Mesenchymal stem cell (in vitro differentiated cells and primary cell): ENCODE results near the gene RIN2. TPM values are rescaled to one million over a fixed set of nuclear protein-coding genes. Genes with fewer than 3 reads are reported as not detected.

Experiments used
- DNase-seq: peaks from one replicate; pipeline ENCODE4 v3.0.0-alpha.2; 2013
- H2AFZ ChIP-seq: one replicate; pipeline ENCODE4 v1.6.1; 2013; ENCODE audit warnings: low read depth, mild to moderate bottlenecking, control low read depth, inconsistent platforms, low read length, moderate library complexity
- H2AK5ac ChIP-seq: 2 replicates; pipeline ENCODE4 v1.6.1; 2013; ENCODE audit warnings: low read length, moderate library complexity, mild to moderate bottlenecking, inconsistent platforms; ENCODE audit not compliant: severe bottlenecking
- H2BK120ac ChIP-seq: one replicate; pipeline ENCODE4 v1.6.1; 2013; ENCODE audit warnings: low read depth, mild to moderate bottlenecking, inconsistent platforms, low read length, moderate library complexity
- H2BK12ac ChIP-seq, 2 experiments: one replicate each; pipeline ENCODE4 v1.6.1; 2013; ENCODE audit warnings: inconsistent platforms in 2 of 2, low read length in 2 of 2, mild to moderate bottlenecking in 2 of 2, moderate library complexity in 2 of 2, control low read depth in 1 of 2
- H2BK15ac ChIP-seq: one replicate; pipeline ENCODE4 v1.6.1; 2013; ENCODE audit warnings: mild to moderate bottlenecking, low read depth, inconsistent platforms; ENCODE audit not compliant: poor library complexity, severe bottlenecking
- H2BK5ac ChIP-seq: 2 replicates; pipeline ENCODE4 v1.6.1; 2013; ENCODE audit warnings: low read depth, mild to moderate bottlenecking, low read length, control low read depth, inconsistent platforms; ENCODE audit not compliant: poor library complexity, severe bottlenecking
- H3K14ac ChIP-seq, 2 experiments: one replicate each; pipeline ENCODE4 v1.6.1; 2013; ENCODE audit warnings: inconsistent platforms in 2 of 2, low read length in 2 of 2, control low read depth in 1 of 2, mild to moderate bottlenecking in 1 of 2, moderate library complexity in 1 of 2
- H3K18ac ChIP-seq, 2 experiments: one replicate each; pipeline ENCODE4 v1.6.1; 2013; ENCODE audit warnings: inconsistent platforms in 2 of 2, low read length in 2 of 2, control low read depth in 1 of 2, low read depth in 1 of 2, mild to moderate bottlenecking in 1 of 2
- H3K23ac ChIP-seq, 2 experiments: one replicate each; pipeline ENCODE4 v1.6.1; 2013; ENCODE audit warnings: inconsistent platforms in 2 of 2, low read length in 2 of 2, mild to moderate bottlenecking in 2 of 2, moderate library complexity in 2 of 2, control low read depth in 1 of 2
- H3K27ac ChIP-seq: 2 replicates; pipeline ENCODE4 v1.5.1; 2013; ENCODE audit warnings: mild to moderate bottlenecking, moderate library complexity, low read length, control low read depth, inconsistent platforms; ENCODE audit not compliant: poor library complexity, severe bottlenecking
- H3K27me3 ChIP-seq, 2 experiments: 2 replicates each; pipeline versions ENCODE4 v1.6.1 to v1.7.0; 2013; ENCODE audit warnings: low read length in 2 of 2, mild to moderate bottlenecking in 2 of 2, moderate library complexity in 2 of 2, control low read depth in 1 of 2, inconsistent platforms in 1 of 2; ENCODE audit not compliant: control insufficient read depth in 1 of 2, insufficient read depth in 1 of 2
- H3K36me3 ChIP-seq, 2 experiments: 2 replicates each; pipeline versions ENCODE4 v1.6.1 to v1.7.0; 2013; ENCODE audit warnings: low read length in 2 of 2, control low read depth in 1 of 2, inconsistent platforms in 1 of 2, low read depth in 1 of 2, mild to moderate bottlenecking in 1 of 2; ENCODE audit not compliant: insufficient read depth in 2 of 2, control insufficient read depth in 1 of 2
- H3K4ac ChIP-seq, 2 experiments: one replicate each; pipeline ENCODE4 v1.6.1; 2013; ENCODE audit warnings: inconsistent platforms in 2 of 2, low read length in 2 of 2, mild to moderate bottlenecking in 2 of 2, moderate library complexity in 2 of 2, control low read depth in 1 of 2, low read depth in 1 of 2
- H3K4me1 ChIP-seq: 2 replicates; pipeline ENCODE4 v1.6.1; 2013; ENCODE audit warnings: low read depth, low read length, control low read depth; ENCODE audit not compliant: control insufficient read depth, insufficient read depth
- H3K4me2 ChIP-seq: 2 replicates; pipeline ENCODE4 v1.6.1; 2013; ENCODE audit warnings: low read length, mild to moderate bottlenecking, inconsistent platforms; ENCODE audit not compliant: poor library complexity, severe bottlenecking
- H3K4me3 ChIP-seq, 2 experiments: 2 replicates each; pipeline versions ENCODE4 v1.5.1 to v1.7.0; 2013; ENCODE audit warnings: low read length in 2 of 2, mild to moderate bottlenecking in 2 of 2, control low read depth in 1 of 2, low read depth in 1 of 2; ENCODE audit not compliant: insufficient read depth in 1 of 2
- H3K79me1 ChIP-seq: replicated peaks from 2 replicates; pipeline ENCODE4 v1.6.1; 2013; ENCODE audit warnings: mild to moderate bottlenecking, control low read depth, low read length, inconsistent platforms; ENCODE audit not compliant: poor library complexity, severe bottlenecking
- H3K9ac ChIP-seq: 2 replicates; pipeline ENCODE4 v1.7.0; 2013; ENCODE audit warnings: mild to moderate bottlenecking, low read length, moderate library complexity
- H3K9me3 ChIP-seq: 2 replicates; pipeline ENCODE4 v1.7.0; 2013; ENCODE audit warnings: mild to moderate bottlenecking, low read length; ENCODE audit not compliant: control insufficient read depth
- H4K8ac ChIP-seq: one replicate; pipeline ENCODE4 v1.6.1; 2013; ENCODE audit warnings: inconsistent platforms, mild to moderate bottlenecking, low read length, moderate library complexity
- H4K91ac ChIP-seq: one replicate; pipeline ENCODE4 v1.6.1; 2013; ENCODE audit warnings: mild to moderate bottlenecking, low read length, inconsistent platforms
- WGBS: methylation state at CpG from one replicate; pipeline ENCODE4 v1.1.7; 2013; ENCODE audit warnings: mixed read lengths; 5-methylcytosine and 5-hydroxymethylcytosine counted together
- polyA plus RNA-seq, 2 experiments: library from polyadenylated mRNA; stranded (reverse); fragments of 200-250 nt; gene quantifications; one replicate each; pipeline ENCODE4 v1.2.3, GENCODE V29; 2013

The RIN2 gene, protein sequence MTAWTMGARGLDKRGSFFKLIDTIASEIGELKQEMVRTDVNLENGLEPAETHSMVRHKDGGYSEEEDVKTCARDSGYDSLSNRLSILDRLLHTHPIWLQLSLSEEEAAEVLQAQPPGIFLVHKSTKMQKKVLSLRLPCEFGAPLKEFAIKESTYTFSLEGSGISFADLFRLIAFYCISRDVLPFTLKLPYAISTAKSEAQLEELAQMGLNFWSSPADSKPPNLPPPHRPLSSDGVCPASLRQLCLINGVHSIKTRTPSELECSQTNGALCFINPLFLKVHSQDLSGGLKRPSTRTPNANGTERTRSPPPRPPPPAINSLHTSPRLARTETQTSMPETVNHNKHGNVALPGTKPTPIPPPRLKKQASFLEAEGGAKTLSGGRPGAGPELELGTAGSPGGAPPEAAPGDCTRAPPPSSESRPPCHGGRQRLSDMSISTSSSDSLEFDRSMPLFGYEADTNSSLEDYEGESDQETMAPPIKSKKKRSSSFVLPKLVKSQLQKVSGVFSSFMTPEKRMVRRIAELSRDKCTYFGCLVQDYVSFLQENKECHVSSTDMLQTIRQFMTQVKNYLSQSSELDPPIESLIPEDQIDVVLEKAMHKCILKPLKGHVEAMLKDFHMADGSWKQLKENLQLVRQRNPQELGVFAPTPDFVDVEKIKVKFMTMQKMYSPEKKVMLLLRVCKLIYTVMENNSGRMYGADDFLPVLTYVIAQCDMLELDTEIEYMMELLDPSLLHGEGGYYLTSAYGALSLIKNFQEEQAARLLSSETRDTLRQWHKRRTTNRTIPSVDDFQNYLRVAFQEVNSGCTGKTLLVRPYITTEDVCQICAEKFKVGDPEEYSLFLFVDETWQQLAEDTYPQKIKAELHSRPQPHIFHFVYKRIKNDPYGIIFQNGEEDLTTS
- polyA plus RNA-seq (2013, experiment 1 of 2), result 44.5 TPM
- polyA plus RNA-seq (2013, experiment 2 of 2), result 41.0 TPM

DNA sequence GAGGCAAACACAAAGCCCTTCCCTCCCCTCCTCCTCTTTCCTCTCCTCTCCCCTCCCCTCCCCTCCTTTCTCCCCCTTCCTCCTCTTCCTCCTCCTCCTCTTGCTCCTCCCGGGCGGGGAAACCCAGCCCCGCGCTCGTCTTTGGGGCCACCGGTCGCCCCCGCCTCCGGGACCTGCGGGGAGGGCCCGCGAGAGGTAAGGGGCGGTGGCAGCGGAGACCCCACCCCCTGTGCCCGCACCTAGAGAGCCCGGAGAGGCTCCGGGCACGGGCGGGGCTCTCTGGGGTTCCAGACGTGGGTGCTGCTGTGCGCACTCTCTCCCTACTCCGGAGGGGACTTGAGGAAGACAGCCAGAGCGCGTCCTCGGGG, at the start of gene RIN2:
Gene RIN2 (plus strand): TSS at position 126 of the 368 bp plus-strand sequence. CDS start 131,344 bp downstream, outside the sequence.
- Histone ChIP-seq H2BK12ac (peak within 1 kb of the TSS; percentile 12 to 97), H3K36me3 (no peaks in the 10 kb centered on the region), H3K9me3 (no peaks in the 10 kb centered on the region), H3K9ac (peak within 1 kb of the TSS; percentile 97), H3K4me3 (peak within 1 kb of the TSS; percentile 97 to 98), H3K4me1 (peaks cover 9% of the 10 kb centered on the region), H2BK15ac (peak within 1 kb of the TSS; percentile 98), H3K14ac (peak within 1 kb of the TSS in 1 of 2 experiments; percentile 100), H3K18ac (peak within 1 kb of the TSS; percentile 100), H2BK120ac (peak within 1 kb of the TSS; percentile 99), H2AFZ (peak within 1 kb of the TSS; percentile 55), H3K4ac (peak within 1 kb of the TSS; percentile 97 to 100), H3K4me2 (peak within 1 kb of the TSS; percentile 95), H2BK5ac (peak within 1 kb of the TSS; percentile 98), H3K27me3 (no peaks in the 10 kb centered on the region), H3K23ac (peak within 1 kb of the TSS; percentile 96), H3K79me1 (peaks cover 10% of the 10 kb centered on the region), H4K8ac (peak within 1 kb of the TSS; percentile 98), H4K91ac (peak within 1 kb of the TSS; percentile 100), H3K27ac (peak within 1 kb of the TSS; percentile 100), H2AK5ac (peak within 1 kb of the TSS; percentile 79)
- 2% methylated on average over 23 of the region's 25 CpGs for WGBS
- DNase-seq, result no peak

DNA sequence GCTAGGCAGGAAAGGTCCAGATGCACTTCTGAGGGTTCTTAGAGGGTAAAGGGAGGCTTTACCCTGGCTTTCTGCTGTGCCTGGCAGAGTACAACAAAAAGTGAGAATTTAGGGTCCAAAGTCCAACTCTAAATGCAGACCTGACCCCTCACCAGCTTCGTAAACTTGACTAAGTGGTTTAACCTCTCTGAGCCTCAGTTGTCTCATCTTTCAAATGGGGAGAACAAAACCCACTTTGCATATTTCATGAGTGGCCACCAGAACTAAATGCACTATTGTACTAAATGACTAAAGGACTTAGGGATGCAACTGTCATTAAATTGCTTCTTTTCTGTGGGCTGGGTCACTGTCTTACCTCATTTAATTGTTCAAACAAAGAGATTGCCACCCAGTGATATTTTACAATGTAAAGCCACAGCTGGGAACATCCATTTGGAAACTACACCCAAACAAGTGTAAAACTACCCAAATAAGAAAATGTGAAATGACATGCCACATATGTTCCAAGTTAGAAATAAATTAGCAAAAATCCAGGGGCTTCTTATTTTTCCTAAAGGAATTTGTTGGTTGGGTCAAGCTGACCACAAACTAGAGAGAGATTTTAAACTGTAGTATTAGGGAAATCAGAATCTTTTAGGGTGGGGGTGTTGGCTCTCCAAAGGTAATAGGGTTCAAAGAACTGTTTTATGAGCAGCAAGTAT, 48.3 kb upstream of the RIN2 start:
- H4K8ac ChIP-seq, result no peak overlapping the region
- H3K4me1 ChIP-seq, result peaks cover 6% of the 10 kb centered on the region
- H3K27ac ChIP-seq, result no peak overlapping the region
- no peak overlapping the region for H2BK12ac ChIP-seq
- H3K9ac ChIP-seq, result no peak overlapping the region
- no peak overlapping the region for H3K4me2 ChIP-seq
- WGBS, result 96% methylated on average over 1 of the region's 1 CpG
- no peak overlapping the region for H2BK120ac ChIP-seq
- DNase-seq, result no peak
- H3K9me3 ChIP-seq, result no peaks in the 10 kb centered on the region
- no peak overlapping the region for H2BK15ac ChIP-seq
- no peak overlapping the region for H3K4me3 ChIP-seq
- H3K18ac ChIP-seq, result no peak overlapping the region
- H4K91ac ChIP-seq, result no peak overlapping the region
- no peaks in the 10 kb centered on the region for H3K36me3 ChIP-seq
- peaks cover 12 to 17% of the 10 kb centered on the region in 2 experiments for H3K27me3 ChIP-seq
- H2AK5ac ChIP-seq, result no peak overlapping the region
- no peak overlapping the region for H2AFZ ChIP-seq
- no peak overlapping the region for H2BK5ac ChIP-seq
- H3K79me1 ChIP-seq, result no peaks in the 10 kb centered on the region
- no peak overlapping the region for H3K14ac ChIP-seq
- no peak overlapping the region for H3K4ac ChIP-seq
- H3K23ac ChIP-seq, result no peak overlapping the region

- 74% methylated on average over 5 of the region's 5 CpGs for WGBS
- Histone ChIP-seq H3K9me3 (no peaks in the 10 kb centered on the region), H3K36me3 (no peaks in the 10 kb centered on the region), H2BK12ac (no peak overlapping the region), H2BK15ac (no peak overlapping the region), H3K4me3 (no peak overlapping the region), H4K91ac (no peak overlapping the region), H2BK5ac (no peak overlapping the region), H3K4me2 (no peak overlapping the region), H3K27me3 (peaks cover 7 to 17% of the 10 kb centered on the region in 2 experiments), H3K4ac (no peak overlapping the region), H3K27ac (no peak overlapping the region), H3K18ac (no peak overlapping the region), H3K23ac (no peak overlapping the region), H3K14ac (peak overlapping the region in 1 of 2 experiments; percentile 2), H3K79me1 (no peaks in the 10 kb centered on the region), H2AFZ (no peak overlapping the region), H3K9ac (no peak overlapping the region), H2AK5ac (no peak overlapping the region), H3K4me1 (peaks cover 6% of the 10 kb centered on the region), H4K8ac (no peak overlapping the region), H2BK120ac (no peak overlapping the region)
- DNase-seq, result no peak
Measured at GRCh38 chr20:19710336-19711120, 47.5 kb upstream of the RIN2 start.
